HepG2 (cell line): ENCODE measurements around the gene SLC11A1. TPM values are rescaled to one million over a fixed set of nuclear protein-coding genes. Genes with fewer than 3 reads are reported as not detected.
A peak's percentile ranks its signal among the peaks of the same experiment; 100 is the strongest.

Experiments used
- ATM ChIP-seq: fragments of 450-650 bp; IDR thresholded peaks from 2 replicates; pipeline ENCODE4 v1.7.1; 2017; ENCODE audit warnings: mild to moderate bottlenecking, borderline replicate concordance
- FOXO4 ChIP-seq: sonication (generic); formaldehyde crosslinking; conservative IDR thresholded peaks from 2 replicates; pipeline ENCODE4 v1.8.1; 2023; ENCODE audit warnings: missing genetic modification reagents
- HNRNPH1 ChIP-seq: fragments of 200-400 bp; formaldehyde crosslinking; optimal IDR thresholded peaks from 2 replicates; pipeline ENCODE3; 2017; ENCODE audit warnings: mild to moderate bottlenecking, low read depth, low read length
- KDM3A ChIP-seq: IDR thresholded peaks from 2 replicates; pipeline ENCODE4 v1.6.1; 2018; ENCODE audit warnings: low read depth, missing compliant biosample characterization
- LRRFIP1 ChIP-seq: sonication (generic); formaldehyde crosslinking; conservative IDR thresholded peaks from 2 replicates; pipeline ENCODE4 v1.4.0; 2020; ENCODE audit warnings: missing genetic modification reagents
- RFXANK ChIP-seq: IDR thresholded peaks from 2 replicates; pipeline ENCODE4 v1.6.1; 2016
- SATB2 ChIP-seq: sonication (generic); formaldehyde crosslinking; IDR thresholded peaks from 2 replicates; pipeline ENCODE4 v1.5.0; 2020; ENCODE audit warnings: missing genetic modification reagents
- SMARCE1 ChIP-seq: fragments of 450-650 bp; IDR thresholded peaks from 2 replicates; pipeline ENCODE4 v1.6.1; 2017; ENCODE audit warnings: borderline replicate concordance
- SNAPC4 ChIP-seq: sonication (generic); formaldehyde crosslinking; IDR thresholded peaks from 2 replicates; pipeline ENCODE4 v1.4.0; 2020; ENCODE audit warnings: mild to moderate bottlenecking, missing genetic modification reagents
- SNAPC5 ChIP-seq: sonication (generic); formaldehyde crosslinking; IDR thresholded peaks from 2 replicates; pipeline ENCODE4 v1.8.1; 2023; ENCODE audit warnings: mild to moderate bottlenecking, missing genetic modification reagents, borderline replicate concordance
- THAP9 ChIP-seq: sonication (generic); formaldehyde crosslinking; IDR thresholded peaks from 2 replicates; pipeline ENCODE4; 2020; ENCODE audit warnings: missing genetic modification reagents, mild to moderate bottlenecking, borderline replicate concordance
- ZMAT5 ChIP-seq: sonication (generic); formaldehyde crosslinking; IDR thresholded peaks from 2 replicates; pipeline ENCODE4 v1.5.0; 2020; ENCODE audit warnings: mild to moderate bottlenecking, low read depth, missing genetic modification reagents, borderline replicate concordance
- ZNF17 ChIP-seq: sonication (generic); formaldehyde crosslinking; IDR thresholded peaks from 2 replicates; pipeline ENCODE4 v1.5.0; 2020; ENCODE audit warnings: mild to moderate bottlenecking, missing genetic modification reagents
- ZNF20 ChIP-seq: sonication (generic); formaldehyde crosslinking; IDR thresholded peaks from 2 replicates; pipeline ENCODE4 v1.4.0; 2020; ENCODE audit warnings: mild to moderate bottlenecking, moderate library complexity, missing genetic modification reagents
- ZNF253 ChIP-seq: sonication (generic); formaldehyde crosslinking; IDR thresholded peaks from 2 replicates; pipeline ENCODE4 v1.8.0; 2022; ENCODE audit warnings: mild to moderate bottlenecking, missing genetic modification reagents, borderline replicate concordance
- ZNF878 ChIP-seq: sonication (generic); formaldehyde crosslinking; IDR thresholded peaks from 2 replicates; pipeline ENCODE4 v1.8.1; 2023; ENCODE audit warnings: mild to moderate bottlenecking, missing genetic modification reagents, moderate library complexity
- polyA plus RNA-seq, 8 experiments: library from polyadenylated mRNA; depleted of rRNA in 3 of 8; stranded (reverse) in 7 of 8; unstranded in 1 of 8; fragments of >200 nt; fragmentation: Illumina TruSeq in 4 of 8; extraction: Trizol in 4 of 8; gene quantifications; 2 replicates each; pipeline versions ENCODE4 v1.2.1 to v1.2.3, GENCODE V29; 2011 to 2016; ENCODE audit warnings: low read depth in 4 of 8, missing spikeins in 1 of 8, mixed read lengths in 1 of 8; ENCODE audit not compliant: insufficient read depth in 1 of 8
- total RNA-seq, 5 experiments: library from RNA; depleted of rRNA; stranded (reverse); fragments of >200 nt; fragmentation: Illumina TruSeq; extraction: Trizol; gene quantifications; 2 replicates each; pipeline ENCODE4 v1.2.3, GENCODE V29; 2016; ENCODE audit warnings: low read depth in 1 of 5

SLC11A1 gene
- total and polyA plus RNA-seq, 2 of the 13 experiments (the other 11 are each of a cell fraction or from before 2014, with no cell fraction given): 0.33 to 2.3 TPM

- no peak for TF ChIP-seq ZNF17 (CRISPR knock-in tag)
- TF ChIP-seq SATB2: no peak
- TF ChIP-seq SMARCE1: no peak
- no peak for TF ChIP-seq ZMAT5 (CRISPR knock-in tag)
- TF ChIP-seq SNAPC4 (CRISPR knock-in tag): no peak
- no peak for TF ChIP-seq SNAPC5 (CRISPR knock-in tag)
- no peak; the same call in 1 of the 2 replicates for TF ChIP-seq THAP9 (CRISPR knock-in tag)
- no peak for TF ChIP-seq ZNF253
- TF ChIP-seq RFXANK (CRISPR knock-in tag): no peak
- TF ChIP-seq HNRNPH1: peak; percentile 46
- no peak for TF ChIP-seq FOXO4 (CRISPR knock-in tag)
- no peak for TF ChIP-seq ZNF20 (CRISPR knock-in tag)
- TF ChIP-seq ATM: no peak
- TF ChIP-seq KDM3A: no peak
- no peak for TF ChIP-seq ZNF878 (CRISPR knock-in tag)
- no peak for TF ChIP-seq LRRFIP1 (CRISPR knock-in tag)
Measured at GRCh38 chr2:218389333-218390150, 7.5 kb downstream of the SLC11A1 start (continued).
